Tibial artery (tissue), 4 donors: ENCODE measurements around the gene TUBB4B.

Experiments
- DNase-seq, 2 donors: peaks; one replicate each; pipeline ENCODE4 v3.0.0-alpha.2; 2019
- H3K27ac ChIP-seq, 2 donors: fragments of 200-600 bp; sonication (generic) in 1 of 2; 1 replicate in 1 of 2; 2 replicates in 1 of 2; pipeline ENCODE4 v1.5.1; 2018 to 2019; ENCODE audit warnings: mild to moderate bottlenecking in 1 of 2
- H3K27me3 ChIP-seq, 2 donors: fragments of 200-600 bp; sonication (generic) in 1 of 2; one replicate each; pipeline versions ENCODE4 v1.5.1 to v1.6.0; 2016 to 2019
- H3K36me3 ChIP-seq, 3 donors: fragments of 200-600 bp; sonication (generic) in 2 of 3; one replicate each; pipeline ENCODE4 v1.5.1; 2016 to 2019; ENCODE audit warnings: mild to moderate bottlenecking in 2 of 3
- H3K4me1 ChIP-seq, 4 donors: fragments of 200-600 bp; sonication (generic) in 2 of 4; 1 replicate in 3 of 4; 2 replicates in 1 of 4; pipeline ENCODE4 v1.5.1; 2016 to 2019
- H3K4me3 ChIP-seq, 2 donors: fragments of 200-600 bp; sonication (generic) in 1 of 2; 1 replicate in 1 of 2; 2 replicates in 1 of 2; pipeline ENCODE4 v1.5.1; 2018 to 2019; ENCODE audit warnings: mild to moderate bottlenecking in 2 of 2
- H3K9me3 ChIP-seq, 3 donors: fragments of 200-600 bp; sonication (generic) in 1 of 3; one replicate each; pipeline ENCODE4 v1.5.1; 2016 to 2019
- CTCF ChIP-seq, 2 experiments: fragments of 200-600 bp in 1 of 2; fragments of 450-650 bp in 1 of 2; IDR thresholded peaks; one replicate each; pipeline ENCODE4 v1.5.1; 2017 to 2019; ENCODE audit warnings: antibody characterized with exemption in 2 of 2, mild to moderate bottlenecking in 1 of 2, moderate library complexity in 1 of 2
- intact Hi-C: fragments of 100-400 bp; cut with DNase I; formaldehyde crosslinking; loops from one replicate; pipeline ENCODE4 v1.15.0; 2023; ENCODE audit warnings: low total_unique reads

TUBB4B gene

GRCh38 chr9:137272241-137273094, 31.4 kb downstream of the TUBB4B start:
- H3K36me3 ChIP-seq, result peaks cover 20 to 58% (median 34%) of the 10 kb centered on the region in 3 donors
- peaks cover 0 to 38% of the 10 kb centered on the region in 2 donors for H3K27me3 ChIP-seq
- no peak for TF ChIP-seq CTCF (IDR thresholded peaks at IDR 0.05)
- peak in 1 of 2 donors; percentile 40 for DNase-seq
- H3K4me3 ChIP-seq, result no peak overlapping the region
- intact Hi-C loops, result no loop called here
- peaks cover 5 to 56% (median 46%) of the 10 kb centered on the region in 4 donors for H3K4me1 ChIP-seq
- no peaks in the 10 kb centered on the region for H3K9me3 ChIP-seq
- no peak overlapping the region for H3K27ac ChIP-seq

DNA sequence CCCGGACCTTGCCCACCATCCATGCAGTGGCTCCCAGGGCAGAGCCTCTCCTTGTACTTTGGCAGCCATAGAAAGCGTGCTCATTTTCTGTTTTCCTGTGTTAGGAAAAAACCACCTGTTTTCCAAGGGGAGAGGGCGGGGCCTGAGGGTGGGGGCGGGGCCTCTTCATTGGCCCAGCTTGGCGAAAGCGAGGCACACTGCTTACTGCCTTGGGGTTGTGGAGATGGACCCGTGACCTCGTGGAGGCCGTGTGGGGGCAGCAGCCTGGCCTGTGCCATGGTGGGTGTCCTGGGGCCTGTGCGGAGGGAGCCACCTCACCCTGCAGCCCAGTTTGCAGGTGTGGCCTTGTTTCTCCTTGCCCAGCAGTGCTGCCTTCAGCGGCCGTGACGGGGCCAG, 32.0 kb downstream of the TUBB4B start:
- H3K36me3 ChIP-seq, result peaks cover 20 to 52% (median 28%) of the 10 kb centered on the region in 3 donors
- H3K27me3 ChIP-seq, result peaks cover 0 to 44% of the 10 kb centered on the region in 2 donors
- no peak for TF ChIP-seq CTCF (IDR thresholded peaks at IDR 0.05)
- peak in 1 of 2 donors; percentile 51 for DNase-seq
- intact Hi-C loops, result no loop called here
- H3K9me3 ChIP-seq, result no peaks in the 10 kb centered on the region
- H3K4me3 ChIP-seq, result no peak overlapping the region
- peaks cover 5 to 55% (median 46%) of the 10 kb centered on the region in 4 donors for H3K4me1 ChIP-seq
- no peak overlapping the region for H3K27ac ChIP-seq

DNA sequence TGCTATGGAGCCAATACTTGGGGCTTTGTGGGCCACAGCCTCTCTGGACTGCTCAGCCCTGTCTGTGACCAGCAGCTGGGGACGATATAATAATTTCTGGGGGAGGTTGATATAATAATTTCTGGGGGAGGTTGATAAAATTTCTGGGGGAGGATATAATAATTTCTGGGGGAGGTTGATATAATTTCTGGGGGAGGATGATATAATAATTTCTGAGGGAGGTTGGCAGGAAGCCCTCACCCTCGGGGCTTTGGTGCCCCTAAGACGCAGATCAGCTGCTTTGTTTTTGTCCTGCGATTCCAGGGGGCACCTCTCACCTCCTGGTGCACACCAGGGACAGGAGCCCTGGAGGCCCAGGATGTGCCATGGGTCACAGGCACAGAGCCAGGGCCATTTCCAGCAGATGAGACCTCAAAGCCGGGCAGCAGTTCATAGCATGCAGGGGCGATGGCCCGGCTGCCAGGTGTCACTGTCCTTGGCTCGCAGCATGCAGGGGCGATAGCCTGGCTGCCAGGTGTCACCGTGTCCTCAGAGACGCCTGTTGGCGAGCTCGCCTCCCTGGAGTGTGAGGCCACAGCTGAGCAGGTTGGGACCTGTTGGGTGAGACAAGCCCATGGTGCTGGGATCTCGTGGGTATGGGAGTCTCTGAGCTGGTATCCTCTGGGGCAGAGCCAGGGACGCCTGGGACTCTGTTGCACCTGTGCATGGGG, 32.7 kb downstream of the TUBB4B start:
- H3K9me3 ChIP-seq, result no peaks in the 10 kb centered on the region
- peaks cover 3 to 48% (median 40%) of the 10 kb centered on the region in 4 donors for H3K4me1 ChIP-seq
- DNase-seq, result peak in 1 of 2 donors; percentile 58
- peaks cover 0 to 49% of the 10 kb centered on the region in 2 donors for H3K27me3 ChIP-seq
- TF ChIP-seq CTCF (IDR thresholded peaks at IDR 0.05), result no peak
- no peak overlapping the region for H3K4me3 ChIP-seq
- no peak overlapping the region for H3K27ac ChIP-seq
- intact Hi-C loops, result no loop called here
- H3K36me3 ChIP-seq, result peaks cover 20 to 50% (median 27%) of the 10 kb centered on the region in 3 donors

GRCh38 chr9:137275203-137275587, 34.1 kb downstream of the TUBB4B start:
- H3K36me3 ChIP-seq, result peaks cover 20 to 38% (median 27%) of the 10 kb centered on the region in 3 donors
- H3K9me3 ChIP-seq, result no peaks in the 10 kb centered on the region
- H3K4me1 ChIP-seq, result peaks cover 0 to 34% (median 27%) of the 10 kb centered on the region in 4 donors
- peaks cover 0 to 64% of the 10 kb centered on the region in 2 donors for H3K27me3 ChIP-seq
- H3K4me3 ChIP-seq, result no peak overlapping the region
- DNase-seq, result no peak
- no peak for TF ChIP-seq CTCF (IDR thresholded peaks at IDR 0.05)
- intact Hi-C loops, result no loop called here
- no peak overlapping the region for H3K27ac ChIP-seq

GRCh38 chr9:137275588-137276472, 34.7 kb downstream of the TUBB4B start:
- peak in 1 of 2 donors; percentile 59 for DNase-seq
- H3K36me3 ChIP-seq, result peaks cover 20 to 31% (median 27%) of the 10 kb centered on the region in 3 donors
- intact Hi-C loops, result no loop called here
- TF ChIP-seq CTCF (IDR thresholded peaks at IDR 0.05), result no peak
- H3K27me3 ChIP-seq, result peaks cover 0 to 70% of the 10 kb centered on the region in 2 donors
- no peaks in the 10 kb centered on the region for H3K9me3 ChIP-seq
- H3K4me3 ChIP-seq, result no peak overlapping the region
- peaks cover 0 to 39% (median 30%) of the 10 kb centered on the region in 4 donors for H3K4me1 ChIP-seq
- no peak overlapping the region for H3K27ac ChIP-seq
